Measurements from ENCODE around the gene CHI3L1.
"Not testable (repeated sequence)": the region's sequence is repeated elsewhere in the genome, so short reads cannot be mapped to it uniquely, and the experiment has no call there.

The CHI3L1 gene

GRCh38 chr1:203186446-203187303, at the start of gene CHI3L1:
TSS of gene CHI3L1 (minus strand) at chr1:203186704. CDS start at chr1:203186623, 81 bp downstream.
- DNase-seq (ENCODE audit: low spot score) = peak; percentile 91

GRCh38 chr1:203234901-203235300, 48.4 kb upstream of the CHI3L1 start:
- DNase-seq (ENCODE audit: low spot score) = not testable (repeated sequence)

GRCh38 chr1:203229471-203230135, 43.1 kb upstream of the CHI3L1 start, which contains the start of gene CHIT1:
TSS of gene CHIT1 (minus strand) at chr1:203229673. CDS start at chr1:203229636, 37 bp downstream.
- DNase-seq (ENCODE audit: low spot score) = no peak

- DNase-seq (ENCODE audit: low spot score) = no peak
Measured at GRCh38 chr1:203228670-203229069, 42.2 kb upstream of the CHI3L1 start.

- DNase-seq (ENCODE audit: low spot score) = no peak
Measured at GRCh38 chr1:203227371-203228083, 41.0 kb upstream of the CHI3L1 start.

- no peak for DNase-seq (ENCODE audit: low spot score)
Measured at GRCh38 chr1:203225071-203225470, 38.6 kb upstream of the CHI3L1 start.

GRCh38 chr1:203223012-203223775, 36.7 kb upstream of the CHI3L1 start:
- no peak for DNase-seq (ENCODE audit: low spot score)

GRCh38 chr1:203219934-203220333, 33.4 kb upstream of the CHI3L1 start:
- no peak for DNase-seq (ENCODE audit: low spot score)

GRCh38 chr1:203219171-203219570, 32.7 kb upstream of the CHI3L1 start:
- peak; percentile 52 for DNase-seq (ENCODE audit: low spot score)

- DNase-seq (ENCODE audit: low spot score) = no peak
Measured at GRCh38 chr1:203217668-203218067, 31.2 kb upstream of the CHI3L1 start.

- DNase-seq (ENCODE audit: low spot score) = peak; percentile 65
Measured at GRCh38 chr1:203217139-203217655, 30.7 kb upstream of the CHI3L1 start.

GRCh38 chr1:203216274-203217138, 30.0 kb upstream of the CHI3L1 start:
- peak; percentile 93 for DNase-seq (ENCODE audit: low spot score)

GRCh38 chr1:203215573-203215972, 29.1 kb upstream of the CHI3L1 start:
- peak; percentile 36 for DNase-seq (ENCODE audit: low spot score)

- no peak for DNase-seq (ENCODE audit: low spot score)
Measured at GRCh38 chr1:203214871-203215270, 28.4 kb upstream of the CHI3L1 start.

- DNase-seq (ENCODE audit: low spot score) = no peak
Measured at GRCh38 chr1:203213126-203213525, 26.6 kb upstream of the CHI3L1 start.

GRCh38 chr1:203211812-203212211, 25.3 kb upstream of the CHI3L1 start:
- no peak for DNase-seq (ENCODE audit: low spot score)

- no peak for DNase-seq (ENCODE audit: low spot score)
Measured at GRCh38 chr1:203210988-203211387, 24.5 kb upstream of the CHI3L1 start.

GRCh38 chr1:203210350-203210749, 23.8 kb upstream of the CHI3L1 start:
- DNase-seq (ENCODE audit: low spot score) = no peak

GRCh38 chr1:203208181-203208580, 21.7 kb upstream of the CHI3L1 start:
- DNase-seq (ENCODE audit: low spot score) = no peak

GRCh38 chr1:203207751-203208150, 21.2 kb upstream of the CHI3L1 start:
- DNase-seq (ENCODE audit: low spot score) = peak; percentile 38

All from cerebellar cortex (tissue), 1 donor.